Measurements from ENCODE around the gene FTSJ1. TPM values are rescaled to one million over a fixed set of nuclear protein-coding genes. Genes with fewer than 3 reads are reported as not detected.

The FTSJ1 gene
- total RNA-seq, 1 experiment from 2014 or later, result 53.9 TPM

DNA sequence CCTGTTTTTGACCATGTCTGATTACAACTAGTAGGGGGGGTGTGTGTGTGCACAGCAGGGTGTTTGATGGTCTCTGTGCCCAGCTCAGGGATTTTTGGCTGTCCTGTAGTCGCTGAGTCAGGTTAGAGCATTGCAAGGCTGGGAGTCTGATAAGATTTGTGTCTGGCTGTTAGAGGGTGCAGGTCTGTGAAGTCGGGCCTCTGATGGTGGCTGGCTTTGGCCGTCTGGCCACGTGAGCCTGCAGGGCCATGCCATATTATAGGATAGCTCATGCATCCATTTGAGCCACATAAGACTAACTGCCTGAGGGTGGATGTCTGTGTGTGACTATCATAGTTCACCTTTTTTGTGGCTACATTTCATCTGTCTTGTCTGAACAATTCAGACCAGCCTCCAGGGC, 37.7 kb downstream of the FTSJ1 start:
- ChIA-PET POLR2A (no interaction called here), CTCF (no interaction called here)
- no peak overlapping the region for H3K27ac Mint-ChIP-seq
- DNase-seq (ENCODE audit: low spot score) (no peak), ATAC-seq (no peak)
- peaks cover 7% of the 10 kb centered on the region for H3K4me1 Mint-ChIP-seq
- no peaks in the 10 kb centered on the region for H3K9me3 Mint-ChIP-seq
- TF ChIP-seq, protein P1, sequence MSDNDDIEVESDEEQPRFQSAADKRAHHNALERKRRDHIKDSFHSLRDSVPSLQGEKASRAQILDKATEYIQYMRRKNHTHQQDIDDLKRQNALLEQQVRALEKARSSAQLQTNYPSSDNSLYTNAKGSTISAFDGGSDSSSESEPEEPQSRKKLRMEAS (CRISPR knock-in tag; IDR thresholded peaks at IDR 0.05), result no peak
- TF ChIP-seq, protein P2, sequence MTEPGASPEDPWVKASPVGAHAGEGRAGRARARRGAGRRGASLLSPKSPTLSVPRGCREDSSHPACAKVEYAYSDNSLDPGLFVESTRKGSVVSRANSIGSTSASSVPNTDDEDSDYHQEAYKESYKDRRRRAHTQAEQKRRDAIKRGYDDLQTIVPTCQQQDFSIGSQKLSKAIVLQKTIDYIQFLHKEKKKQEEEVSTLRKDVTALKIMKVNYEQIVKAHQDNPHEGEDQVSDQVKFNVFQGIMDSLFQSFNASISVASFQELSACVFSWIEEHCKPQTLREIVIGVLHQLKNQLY (CRISPR knock-in tag; IDR thresholded peaks at IDR 0.05), result no peak
- TF ChIP-seq, protein P3, sequence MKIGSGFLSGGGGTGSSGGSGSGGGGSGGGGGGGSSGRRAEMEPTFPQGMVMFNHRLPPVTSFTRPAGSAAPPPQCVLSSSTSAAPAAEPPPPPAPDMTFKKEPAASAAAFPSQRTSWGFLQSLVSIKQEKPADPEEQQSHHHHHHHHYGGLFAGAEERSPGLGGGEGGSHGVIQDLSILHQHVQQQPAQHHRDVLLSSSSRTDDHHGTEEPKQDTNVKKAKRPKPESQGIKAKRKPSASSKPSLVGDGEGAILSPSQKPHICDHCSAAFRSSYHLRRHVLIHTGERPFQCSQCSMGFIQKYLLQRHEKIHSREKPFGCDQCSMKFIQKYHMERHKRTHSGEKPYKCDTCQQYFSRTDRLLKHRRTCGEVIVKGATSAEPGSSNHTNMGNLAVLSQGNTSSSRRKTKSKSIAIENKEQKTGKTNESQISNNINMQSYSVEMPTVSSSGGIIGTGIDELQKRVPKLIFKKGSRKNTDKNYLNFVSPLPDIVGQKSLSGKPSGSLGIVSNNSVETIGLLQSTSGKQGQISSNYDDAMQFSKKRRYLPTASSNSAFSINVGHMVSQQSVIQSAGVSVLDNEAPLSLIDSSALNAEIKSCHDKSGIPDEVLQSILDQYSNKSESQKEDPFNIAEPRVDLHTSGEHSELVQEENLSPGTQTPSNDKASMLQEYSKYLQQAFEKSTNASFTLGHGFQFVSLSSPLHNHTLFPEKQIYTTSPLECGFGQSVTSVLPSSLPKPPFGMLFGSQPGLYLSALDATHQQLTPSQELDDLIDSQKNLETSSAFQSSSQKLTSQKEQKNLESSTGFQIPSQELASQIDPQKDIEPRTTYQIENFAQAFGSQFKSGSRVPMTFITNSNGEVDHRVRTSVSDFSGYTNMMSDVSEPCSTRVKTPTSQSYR (CRISPR knock-in tag; IDR thresholded peaks at IDR 0.05), result no peak
- TF ChIP-seq NFYB (CRISPR knock-in tag; conservative IDR thresholded peaks at IDR 0.05; ENCODE audit: low read depth), result no peak
- peaks cover 3% of the 10 kb centered on the region; the same call in 1 of the 2 replicates for H3K36me3 Mint-ChIP-seq
- no peaks in the 10 kb centered on the region; the same call in none of the 2 replicates for H3K27me3 Mint-ChIP-seq (ENCODE audit: low read depth)
- H3K4me3 Mint-ChIP-seq, result no peak overlapping the region

DNA sequence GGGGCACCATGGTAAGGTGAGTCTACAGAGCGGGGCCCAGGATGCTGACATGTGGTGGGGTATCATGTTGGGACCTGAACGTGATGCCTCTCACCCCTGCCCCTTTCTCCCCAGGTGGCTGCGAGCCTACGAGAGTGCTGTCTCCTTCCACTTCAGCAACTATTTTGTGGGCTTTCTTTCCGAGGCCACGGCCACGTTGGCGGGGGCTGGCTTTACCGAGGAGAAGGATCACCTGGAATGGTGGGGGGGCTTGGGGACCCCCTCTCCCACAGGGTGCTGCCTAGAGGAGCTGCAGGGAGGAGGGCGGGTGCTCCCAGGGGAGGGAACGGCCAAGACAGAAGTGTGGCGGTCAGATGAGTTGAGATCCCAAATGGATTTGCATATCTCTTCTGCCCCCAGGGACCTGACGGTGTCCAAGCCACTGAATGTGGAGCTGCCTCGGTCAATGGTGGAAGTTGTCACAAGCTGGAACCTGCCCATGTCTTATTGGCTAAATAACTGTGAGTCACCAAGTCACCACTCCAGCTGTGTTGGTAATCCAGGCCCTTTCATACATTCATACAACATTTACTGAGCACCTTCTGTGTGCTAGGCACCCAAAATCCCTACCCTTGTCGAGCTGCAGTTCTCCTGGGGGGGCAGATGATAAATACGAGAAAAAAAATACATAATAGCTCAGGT, 38.3 kb downstream of the FTSJ1 start:
- H3K27me3 Mint-ChIP-seq (ENCODE audit: low read depth), result no peaks in the 10 kb centered on the region; the same call in none of the 2 replicates
- ChIA-PET POLR2A (no interaction called here), CTCF (no interaction called here)
- peaks cover 3% of the 10 kb centered on the region; the same call in 1 of the 2 replicates for H3K36me3 Mint-ChIP-seq
- peaks cover 7% of the 10 kb centered on the region for H3K4me1 Mint-ChIP-seq
- no peaks in the 10 kb centered on the region for H3K9me3 Mint-ChIP-seq
- H3K27ac Mint-ChIP-seq, result no peak overlapping the region
- TF ChIP-seq ZNF416 (CRISPR knock-in tag; IDR thresholded peaks at IDR 0.05) (no peak), ESRRA (CRISPR knock-in tag; IDR thresholded peaks at IDR 0.05; ENCODE audit: borderline replicate concordance) (no peak), TEAD1 (CRISPR knock-in tag; IDR thresholded peaks at IDR 0.05) (no peak), OVOL2 (CRISPR knock-in tag; IDR thresholded peaks at IDR 0.05; ENCODE audit: borderline replicate concordance) (no peak), ZNF396 (CRISPR knock-in tag; IDR thresholded peaks at IDR 0.05; ENCODE audit: borderline replicate concordance) (no peak), SOX15 (CRISPR knock-in tag; IDR thresholded peaks at IDR 0.05) (no peak)
- TF ChIP-seq, protein P3 (CRISPR knock-in tag; IDR thresholded peaks at IDR 0.05), result no peak
- TF ChIP-seq, protein P2 (CRISPR knock-in tag; IDR thresholded peaks at IDR 0.05), result no peak
- TF ChIP-seq, protein P1 (CRISPR knock-in tag; IDR thresholded peaks at IDR 0.05), result no peak
- TF ChIP-seq, protein P4, sequence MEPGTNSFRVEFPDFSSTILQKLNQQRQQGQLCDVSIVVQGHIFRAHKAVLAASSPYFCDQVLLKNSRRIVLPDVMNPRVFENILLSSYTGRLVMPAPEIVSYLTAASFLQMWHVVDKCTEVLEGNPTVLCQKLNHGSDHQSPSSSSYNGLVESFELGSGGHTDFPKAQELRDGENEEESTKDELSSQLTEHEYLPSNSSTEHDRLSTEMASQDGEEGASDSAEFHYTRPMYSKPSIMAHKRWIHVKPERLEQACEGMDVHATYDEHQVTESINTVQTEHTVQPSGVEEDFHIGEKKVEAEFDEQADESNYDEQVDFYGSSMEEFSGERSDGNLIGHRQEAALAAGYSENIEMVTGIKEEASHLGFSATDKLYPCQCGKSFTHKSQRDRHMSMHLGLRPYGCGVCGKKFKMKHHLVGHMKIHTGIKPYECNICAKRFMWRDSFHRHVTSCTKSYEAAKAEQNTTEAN (CRISPR knock-in tag; IDR thresholded peaks at IDR 0.05), result no peak
- no peak overlapping the region for H3K4me3 Mint-ChIP-seq
- ATAC-seq (no peak), DNase-seq (ENCODE audit: low spot score) (no peak)

Data from WTC11 (cell line).